Measurements from ENCODE around the gene STEAP1B. TPM values are rescaled to one million over a fixed set of nuclear protein-coding genes. Genes with fewer than 3 reads are reported as not detected.

Gene STEAP1B
- total RNA-seq, 1 experiment from 2014 or later: 3.2 TPM

GRCh38 chr7:22375359-22376048, 124.5 kb downstream of the STEAP1B start:
- no peaks in the 10 kb centered on the region for H3K9me3 Mint-ChIP-seq
- H3K14ac ChIP-seq (ENCODE audit: insufficient read depth, low read length): no peak overlapping the region
- H4K20me1 ChIP-seq (ENCODE audit: control insufficient read depth, insufficient read depth, insufficient read length): no peaks in the 10 kb centered on the region
- H3K27me3 ChIP-seq (ENCODE audit: insufficient read depth, low read length): no peaks in the 10 kb centered on the region
- H3K27ac ChIP-seq (ENCODE audit: insufficient read length, low read depth, low read length): no peak overlapping the region
- no peak overlapping the region for H2AFZ ChIP-seq (ENCODE audit: low read length)
- H3K27ac Mint-ChIP-seq: no peak overlapping the region
- no peak overlapping the region for H3K4me3 Mint-ChIP-seq
- WGBS (ENCODE audit: extremely low coverage, insufficient read length, low lambda C conversion rate): no CpG with 5 or more reads among the region's 2 CpGs
- no peaks in the 10 kb centered on the region for H3K79me2 ChIP-seq (ENCODE audit: insufficient read depth, low read length)
- H2BK12ac ChIP-seq (ENCODE audit: insufficient read length, low read depth, low read length): no peak overlapping the region
- no peak overlapping the region for H3T11ph ChIP-seq (ENCODE audit: low read length)
- no peaks in the 10 kb centered on the region; the same call in 1 of the 2 replicates for H3K27me3 Mint-ChIP-seq (ENCODE audit: low read depth)
- no peak overlapping the region for H3K56ac ChIP-seq (ENCODE audit: insufficient read length, low read depth, low read length)
- no peaks in the 10 kb centered on the region for H3K36me3 Mint-ChIP-seq (ENCODE audit: insufficient read depth in 1 of 3, low read depth in 3 of 3)
- no peak overlapping the region for H2AK5ac ChIP-seq (ENCODE audit: insufficient read length, low read length)
- no peak overlapping the region for H2BK20ac ChIP-seq (ENCODE audit: low read depth, low read length, poor library complexity, severe bottlenecking)
- no peaks in the 10 kb centered on the region for H3K4me1 ChIP-seq (ENCODE audit: insufficient read depth, low read length)
- no peak overlapping the region for H3K18ac ChIP-seq (ENCODE audit: insufficient read length, low read depth, low read length)
- no peak overlapping the region for H4K91ac ChIP-seq (ENCODE audit: insufficient read length, low read depth, low read length)
- H2BK15ac ChIP-seq (ENCODE audit: low read depth, low read length): no peak overlapping the region
- no peak for DNase-seq
- H4K5ac ChIP-seq (ENCODE audit: insufficient read length, low read depth, low read length): no peak overlapping the region
- no peak overlapping the region for H3K4me2 ChIP-seq (ENCODE audit: insufficient read depth, insufficient read length, low read length)
- H3K23me2 ChIP-seq (ENCODE audit: insufficient read length, low read depth, low read length, poor library complexity, severe bottlenecking): no peaks in the 10 kb centered on the region
- H2BK120ac ChIP-seq (ENCODE audit: low read depth, low read length, poor library complexity, severe bottlenecking): no peak overlapping the region
- no peak overlapping the region for H3K9ac ChIP-seq (ENCODE audit: extremely low read depth, insufficient read length, low read length)
- H2BK5ac ChIP-seq (ENCODE audit: insufficient read length, low read length): no peak overlapping the region
- no peaks in the 10 kb centered on the region for H3K79me1 ChIP-seq (ENCODE audit: insufficient read depth, low read depth, low read length, poor library complexity, severe bottlenecking)
- TF ChIP-seq, protein P1, sequence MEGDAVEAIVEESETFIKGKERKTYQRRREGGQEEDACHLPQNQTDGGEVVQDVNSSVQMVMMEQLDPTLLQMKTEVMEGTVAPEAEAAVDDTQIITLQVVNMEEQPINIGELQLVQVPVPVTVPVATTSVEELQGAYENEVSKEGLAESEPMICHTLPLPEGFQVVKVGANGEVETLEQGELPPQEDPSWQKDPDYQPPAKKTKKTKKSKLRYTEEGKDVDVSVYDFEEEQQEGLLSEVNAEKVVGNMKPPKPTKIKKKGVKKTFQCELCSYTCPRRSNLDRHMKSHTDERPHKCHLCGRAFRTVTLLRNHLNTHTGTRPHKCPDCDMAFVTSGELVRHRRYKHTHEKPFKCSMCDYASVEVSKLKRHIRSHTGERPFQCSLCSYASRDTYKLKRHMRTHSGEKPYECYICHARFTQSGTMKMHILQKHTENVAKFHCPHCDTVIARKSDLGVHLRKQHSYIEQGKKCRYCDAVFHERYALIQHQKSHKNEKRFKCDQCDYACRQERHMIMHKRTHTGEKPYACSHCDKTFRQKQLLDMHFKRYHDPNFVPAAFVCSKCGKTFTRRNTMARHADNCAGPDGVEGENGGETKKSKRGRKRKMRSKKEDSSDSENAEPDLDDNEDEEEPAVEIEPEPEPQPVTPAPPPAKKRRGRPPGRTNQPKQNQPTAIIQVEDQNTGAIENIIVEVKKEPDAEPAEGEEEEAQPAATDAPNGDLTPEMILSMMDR (conservative IDR thresholded peaks at IDR 0.05): no peak
- H3K4me1 Mint-ChIP-seq: no peaks in the 10 kb centered on the region; a peak in 1 of 4 replicates
- no peak overlapping the region for H3K4ac ChIP-seq (ENCODE audit: low read depth, low read length)
- H4K8ac ChIP-seq (replicated peaks; ENCODE audit: insufficient read length, low read depth, low read length): no peak overlapping the region
- no peak overlapping the region for H3K23ac ChIP-seq (ENCODE audit: insufficient read length, low read depth, low read length)
- H3K9me3 ChIP-seq (ENCODE audit: control insufficient read depth, low read depth, low read length): no peaks in the 10 kb centered on the region
